Mononuclear cell (primary cell): ENCODE measurements around the gene DZANK1. TPM values are rescaled to one million over a fixed set of nuclear protein-coding genes. Genes with fewer than 3 reads are reported as not detected.
"Not testable (repeated sequence)": the region's sequence is repeated elsewhere in the genome, so short reads cannot be mapped to it uniquely, and the experiment has no call there.

Experiments used
- H3K27me3 ChIP-seq: 2 replicates; pipeline ENCODE4 v1.6.0; 2011; ENCODE audit warnings: low read length, control low read depth; ENCODE audit not compliant: insufficient read depth
- H3K4me1 ChIP-seq: 2 replicates; pipeline ENCODE4 v1.5.1; 2011; ENCODE audit warnings: mild to moderate bottlenecking, low read length, control low read depth; ENCODE audit not compliant: insufficient read depth
- H3K4me3 ChIP-seq: 2 replicates; pipeline ENCODE4 v1.5.1; 2011; ENCODE audit warnings: mild to moderate bottlenecking, low read length, moderate library complexity
- H3K9me3 ChIP-seq: 2 replicates; pipeline ENCODE4 v1.5.1; 2011; ENCODE audit warnings: low read depth, mild to moderate bottlenecking, control low read depth, low read length
- total RNA-seq: library from RNA; depleted of rRNA; stranded (reverse); fragments of >200 nt; gene quantifications from one replicate; pipeline ENCODE4 v1.2.3, GENCODE V29; 2012

The DZANK1 gene
- total RNA-seq, 1 donor, result 0.84 TPM

- H3K9me3 ChIP-seq, result no peaks in the 10 kb centered on the region
- no peaks in the 10 kb centered on the region for H3K4me1 ChIP-seq
- no peaks in the 10 kb centered on the region for H3K27me3 ChIP-seq
- H3K4me3 ChIP-seq, result no peak overlapping the region
These were observed 94.5 kb downstream of the DZANK1 start for GRCh38 chr20:18372296-18372695.

GRCh38 chr20:18364768-18365167, 102.1 kb downstream of the DZANK1 start:
- no peak overlapping the region for H3K4me3 ChIP-seq
- H3K9me3 ChIP-seq, result no peaks in the 10 kb centered on the region
- no peaks in the 10 kb centered on the region for H3K4me1 ChIP-seq
- H3K27me3 ChIP-seq, result no peaks in the 10 kb centered on the region

DNA sequence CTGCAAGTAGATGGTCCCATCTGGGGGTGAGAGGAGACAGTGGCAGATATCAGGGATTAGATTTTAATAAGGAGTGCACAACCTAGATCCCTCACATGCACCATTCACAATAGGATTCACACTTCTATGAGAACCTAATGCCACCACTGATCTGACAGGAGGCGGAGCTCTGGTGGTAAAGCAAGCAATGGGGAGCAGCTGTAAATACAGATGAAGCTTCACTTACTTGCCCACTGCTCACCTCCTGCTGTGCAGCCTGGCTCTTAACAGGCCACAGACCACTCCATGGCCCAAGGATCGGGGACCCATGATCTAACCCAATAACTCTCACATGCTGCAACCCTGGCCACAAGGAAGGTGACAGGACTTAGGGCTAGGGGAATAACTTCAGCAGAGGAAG, 103.1 kb downstream of the DZANK1 start:
- Histone ChIP-seq H3K4me3 (no peak overlapping the region), H3K4me1 (no peaks in the 10 kb centered on the region), H3K9me3 (no peaks in the 10 kb centered on the region), H3K27me3 (no peaks in the 10 kb centered on the region)

GRCh38 chr20:18362916-18363315, 103.9 kb downstream of the DZANK1 start:
- no peaks in the 10 kb centered on the region for H3K27me3 ChIP-seq
- H3K4me1 ChIP-seq, result no peaks in the 10 kb centered on the region
- no peaks in the 10 kb centered on the region for H3K9me3 ChIP-seq
- no peak overlapping the region for H3K4me3 ChIP-seq

DNA sequence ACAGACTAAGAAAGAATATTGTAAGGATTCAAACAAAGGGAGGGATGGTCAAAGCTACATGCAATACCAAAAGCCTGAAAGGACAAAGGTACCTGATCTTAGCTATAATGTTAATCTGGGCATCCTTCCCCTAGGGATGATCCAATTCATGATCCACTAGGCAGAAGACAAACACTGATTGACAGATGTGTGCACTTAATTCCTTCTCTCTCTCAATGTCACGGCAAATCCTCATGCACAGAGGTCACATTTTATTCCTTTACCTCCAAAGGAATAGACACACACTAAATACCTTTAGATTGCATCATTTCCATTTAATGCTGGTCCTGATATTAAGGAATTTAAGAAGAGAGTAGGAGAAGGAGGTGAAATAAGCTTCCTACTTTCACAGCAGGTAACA, 105.2 kb downstream of the DZANK1 start:
- H3K27me3 ChIP-seq, result no peaks in the 10 kb centered on the region
- no peak overlapping the region for H3K4me3 ChIP-seq
- H3K4me1 ChIP-seq, result no peaks in the 10 kb centered on the region
- H3K9me3 ChIP-seq, result no peaks in the 10 kb centered on the region

DNA sequence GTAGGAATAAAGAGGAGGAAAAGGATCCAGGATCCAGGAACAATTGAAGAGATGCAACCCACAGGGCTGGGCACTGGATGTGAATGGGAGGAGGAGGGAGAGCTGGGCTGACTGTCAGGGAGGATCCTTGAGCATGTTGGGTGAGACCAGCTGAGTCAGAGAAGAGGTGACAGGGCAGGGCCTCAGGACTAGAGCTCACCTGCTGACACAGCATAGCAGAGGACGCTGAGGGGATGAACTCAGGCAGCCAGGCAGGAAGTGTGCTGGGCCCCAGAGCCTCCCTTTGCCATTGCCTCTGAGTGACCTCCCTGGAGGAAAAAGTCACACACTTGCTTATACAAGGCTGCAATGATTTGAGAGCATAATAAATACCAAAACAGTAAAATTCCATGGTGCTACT, 106.2 kb downstream of the DZANK1 start:
- Histone ChIP-seq H3K4me1 (no peaks in the 10 kb centered on the region), H3K27me3 (no peaks in the 10 kb centered on the region), H3K9me3 (no peaks in the 10 kb centered on the region), H3K4me3 (no peak overlapping the region)

DNA sequence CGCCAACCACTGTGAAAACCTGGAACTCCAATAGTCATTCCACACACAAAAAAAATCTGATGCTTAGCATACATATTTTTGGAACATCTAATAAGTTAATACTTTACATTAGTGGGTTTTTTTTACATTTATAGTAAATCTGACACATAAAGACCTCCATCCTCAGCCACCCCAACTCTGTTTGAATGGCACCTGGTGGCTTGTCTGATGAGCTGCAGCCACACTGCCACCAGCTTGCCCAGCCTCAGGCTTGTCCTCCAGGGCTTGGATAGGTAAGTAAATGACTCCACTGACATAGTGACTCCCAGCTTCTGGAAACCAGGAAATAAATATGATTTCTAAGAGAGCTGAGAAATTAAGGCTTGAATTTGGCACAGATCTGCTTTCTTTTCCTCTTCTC, 107.0 kb downstream of the DZANK1 start:
- Histone ChIP-seq H3K4me3 (no peak overlapping the region), H3K9me3 (no peaks in the 10 kb centered on the region), H3K4me1 (no peaks in the 10 kb centered on the region), H3K27me3 (no peaks in the 10 kb centered on the region)

DNA sequence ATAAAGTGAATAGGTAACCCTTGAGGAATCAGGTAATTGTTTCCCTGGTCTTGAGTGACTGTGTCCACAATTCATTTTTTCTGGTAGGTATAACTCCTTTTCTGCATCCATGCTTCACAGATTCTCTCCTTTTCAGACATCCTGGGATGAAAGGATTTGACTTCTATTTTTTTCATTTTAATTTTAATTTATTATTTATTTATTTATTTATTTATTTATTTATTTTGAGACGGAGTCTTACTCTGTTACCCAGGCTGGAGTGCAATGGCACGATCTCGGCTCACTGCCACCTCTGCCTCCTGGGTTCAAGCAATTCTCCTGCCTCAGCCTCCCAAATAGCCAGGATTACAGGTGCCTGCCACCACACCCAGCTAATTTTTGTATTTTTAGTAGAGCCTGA, 117.1 kb downstream of the DZANK1 start:
- not testable (repeated sequence) for H3K9me3 ChIP-seq, H3K4me3 ChIP-seq

More for the DNA sequence above, 117.1 kb downstream of the DZANK1 start:
- H3K4me1 ChIP-seq, H3K27me3 ChIP-seq: not testable (repeated sequence)

Other genes starting within 250 kb of the DZANK1 start
- gene ZNF133, start 178.5 kb downstream of the DZANK1 start, total RNA-seq, result 1.5 TPM
- 11.4 TPM for gene POLR3F, start 360 bp upstream of the DZANK1 start, total RNA-seq
- gene RBBP9, start 30.2 kb upstream of the DZANK1 start, total RNA-seq, result 5.4 TPM
- 25.0 TPM for gene SEC23B, start 40.9 kb upstream of the DZANK1 start, total RNA-seq
- 93.9 TPM for gene SMIM26, start 100.4 kb upstream of the DZANK1 start, total RNA-seq
- 19.0 TPM for gene DTD1, start 121.0 kb upstream of the DZANK1 start, total RNA-seq